ENCODE results near the gene YIPF2. TPM values are rescaled to one million over a fixed set of nuclear protein-coding genes. Genes with fewer than 3 reads are reported as not detected.
"Not testable (repeated sequence)": the region's sequence is repeated elsewhere in the genome, so short reads cannot be mapped to it uniquely, and the experiment has no call there.

YIPF2 gene
- total RNA-seq: 10 to 100 TPM; 27.1 to 45.7 TPM

GRCh38 chr19:10928563-10929401 lies at the start of gene YIPF2, which contains the start of gene TIMM29:
Gene YIPF2, minus strand, starts transcription at chr19:10928639. Its CDS starts 229 bp downstream, at chr19:10928410.
Gene TIMM29, plus strand, starts transcription at chr19:10928811. Its CDS starts 12 bp downstream, at chr19:10928823.
- peaks cover 0 to 10% of the 10 kb centered on the region in 2 donors for H3K36me3 Mint-ChIP-seq
- ATAC-seq (peak; percentile 94), DNase-seq (ENCODE audit: low spot score in 2 of 2) (peak; percentile 92 to 95)
- H3K9me3 Mint-ChIP-seq: no peaks in the 10 kb centered on the region
- H3K27ac Mint-ChIP-seq: peak within 1 kb of the TSS; percentile 86 to 91

- Mint-ChIP-seq H3K36me3 (no peaks in the 10 kb centered on the region), H3K9me3 (no peaks in the 10 kb centered on the region), H3K27ac (peak overlapping the region in 1 of 2 donors; percentile 73)
- ATAC-seq (no peak), DNase-seq (ENCODE audit: low spot score in 2 of 2) (no peak)
These were observed 49.3 kb upstream of the YIPF2 start for GRCh38 chr19:10977742-10978092.

- DNase-seq (ENCODE audit: low spot score in 2 of 2): no peak
- ATAC-seq: no peak
- Mint-ChIP-seq H3K9me3 (no peaks in the 10 kb centered on the region), H3K27ac (peak overlapping the region in 1 of 2 donors; percentile 5), H3K36me3 (no peaks in the 10 kb centered on the region)
These were observed 47.9 kb upstream of the YIPF2 start for GRCh38 chr19:10976131-10976892.

GRCh38 chr19:10975374-10976130 lies 47.1 kb upstream of the YIPF2 start:
- no peaks in the 10 kb centered on the region for H3K36me3 Mint-ChIP-seq
- no peaks in the 10 kb centered on the region for H3K9me3 Mint-ChIP-seq
- DNase-seq (ENCODE audit: low spot score in 2 of 2) (no peak), ATAC-seq (no peak)
- H3K27ac Mint-ChIP-seq: peak overlapping the region in 1 of 2 donors; percentile 5

- no peaks in the 10 kb centered on the region for H3K9me3 Mint-ChIP-seq
- ATAC-seq: no peak
- no peak for DNase-seq (ENCODE audit: low spot score in 2 of 2)
- no peaks in the 10 kb centered on the region for H3K36me3 Mint-ChIP-seq
- H3K27ac Mint-ChIP-seq: no peak overlapping the region
These were observed 42.8 kb upstream of the YIPF2 start for GRCh38 chr19:10971107-10971726.

GRCh38 chr19:10968527-10969135 lies 40.2 kb upstream of the YIPF2 start:
- peak overlapping the region in 1 of 2 donors; percentile 81 for H3K27ac Mint-ChIP-seq
- DNase-seq (ENCODE audit: low spot score in 2 of 2) (no peak), ATAC-seq (no peak)
- peaks cover 0 to 5% of the 10 kb centered on the region in 2 donors for H3K36me3 Mint-ChIP-seq
- H3K9me3 Mint-ChIP-seq: no peaks in the 10 kb centered on the region

- no peak for DNase-seq (ENCODE audit: low spot score in 2 of 2)
- Mint-ChIP-seq H3K9me3 (no peaks in the 10 kb centered on the region), H3K27ac (no peak overlapping the region), H3K36me3 (peaks cover 2 to 11% of the 10 kb centered on the region in 2 donors)
- no peak for ATAC-seq
These were observed 38.4 kb upstream of the YIPF2 start for GRCh38 chr19:10966809-10967208.

GRCh38 chr19:10965398-10965797 lies 37.0 kb upstream of the YIPF2 start:
- ATAC-seq (no peak), DNase-seq (ENCODE audit: low spot score in 2 of 2) (no peak)
- no peak overlapping the region for H3K27ac Mint-ChIP-seq
- H3K36me3 Mint-ChIP-seq: peaks cover 7 to 12% of the 10 kb centered on the region in 2 donors
- no peaks in the 10 kb centered on the region for H3K9me3 Mint-ChIP-seq

GRCh38 chr19:10964903-10965302 lies 36.5 kb upstream of the YIPF2 start:
- no peaks in the 10 kb centered on the region for H3K9me3 Mint-ChIP-seq
- no peak for ATAC-seq
- H3K27ac Mint-ChIP-seq: no peak overlapping the region
- DNase-seq (ENCODE audit: low spot score in 2 of 2): no peak
- peaks cover 7 to 16% of the 10 kb centered on the region in 2 donors for H3K36me3 Mint-ChIP-seq

- DNase-seq (ENCODE audit: low spot score in 2 of 2) (no peak), ATAC-seq (no peak)
- Mint-ChIP-seq H3K27ac (peak overlapping the region; percentile 68 to 93), H3K9me3 (no peaks in the 10 kb centered on the region), H3K36me3 (peaks cover 7 to 20% of the 10 kb centered on the region in 2 donors)
These were observed 35.4 kb upstream of the YIPF2 start for GRCh38 chr19:10963865-10964264.

- Mint-ChIP-seq H3K36me3 (peaks cover 7 to 20% of the 10 kb centered on the region in 2 donors), H3K27ac (peak overlapping the region in 1 of 2 donors; percentile 25), H3K9me3 (no peaks in the 10 kb centered on the region)
- no peak for DNase-seq (ENCODE audit: low spot score in 2 of 2)
- no peak for ATAC-seq
These were observed 34.4 kb upstream of the YIPF2 start for GRCh38 chr19:10962863-10963262.

GRCh38 chr19:10961073-10961860 lies 32.8 kb upstream of the YIPF2 start:
- Mint-ChIP-seq H3K9me3 (no peaks in the 10 kb centered on the region), H3K27ac (peak overlapping the region; percentile 85 to 87), H3K36me3 (peaks cover 7 to 20% of the 10 kb centered on the region in 2 donors)
- DNase-seq (ENCODE audit: low spot score in 2 of 2) (peak in 1 of 2 donors; percentile 72), ATAC-seq (peak; percentile 13 to 41)

- ATAC-seq: peak; percentile 69 to 72
- H3K9me3 Mint-ChIP-seq: no peaks in the 10 kb centered on the region
- H3K36me3 Mint-ChIP-seq: peaks cover 7 to 20% of the 10 kb centered on the region in 2 donors
- DNase-seq (ENCODE audit: low spot score in 2 of 2): peak; percentile 99
- peak within 1 kb of the TSS; percentile 92 to 96 for H3K27ac Mint-ChIP-seq
These were observed 32.1 kb upstream of the YIPF2 start, which contains the start of gene SMARCA4 for GRCh38 chr19:10960314-10961072. Gene SMARCA4, plus strand, starts transcription at chr19:10961030. Its CDS starts 23,122 bp downstream, at chr19:10984152.

GRCh38 chr19:10959277-10959968 lies 31.0 kb upstream of the YIPF2 start:
- DNase-seq (ENCODE audit: low spot score in 2 of 2); H3K9me3 Mint-ChIP-seq; ATAC-seq: not testable (repeated sequence)
- H3K27ac Mint-ChIP-seq: peak overlapping the region; percentile 92 to 96
- peaks cover 7 to 20% of the 10 kb centered on the region in 2 donors for H3K36me3 Mint-ChIP-seq

Data from activated naive CD4-positive, alpha-beta T cell treated with anti-CD3 and anti-CD28 coated beads, Interleukin-2, amount 50 U/mL, for 72 hours (primary cell).